Measurements from ENCODE around the gene TMEM72. TPM values are rescaled to one million over a fixed set of nuclear protein-coding genes. Genes with fewer than 3 reads are reported as not detected.

The TMEM72 gene
- total RNA-seq, 1 experiment from 2014 or later, result not detected

DNA sequence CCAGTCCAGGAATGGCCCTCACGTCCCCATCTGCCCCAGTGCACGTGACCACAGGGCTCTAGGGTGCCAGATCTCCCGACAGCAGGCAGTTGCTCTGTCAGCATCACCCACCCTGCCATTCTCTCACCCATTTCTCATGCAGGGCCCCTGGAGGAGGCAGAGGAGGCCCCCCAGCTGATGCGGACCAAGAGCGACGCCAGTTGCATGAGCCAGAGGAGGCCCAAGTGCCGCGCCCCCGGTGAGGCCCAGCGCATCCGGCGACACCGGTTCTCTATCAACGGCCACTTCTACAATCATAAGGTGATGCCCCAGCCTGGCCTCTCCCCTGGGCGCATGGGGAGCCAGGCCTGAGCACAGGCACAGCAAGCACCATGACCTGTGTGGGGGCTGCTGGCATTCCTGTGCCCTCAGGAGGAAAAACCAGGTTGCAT, 73.5 kb downstream of the TMEM72 start:
- Histone ChIP-seq H3K9ac (ENCODE audit: low read length) (no peak overlapping the region), H2AFZ (ENCODE audit: low read length) (no peak overlapping the region), H3K79me2 (ENCODE audit: low read length) (no peaks in the 10 kb centered on the region), H3K4me2 (ENCODE audit: low read length) (no peak overlapping the region), H3K4me1 (ENCODE audit: insufficient read depth, low read length) (peaks cover 35% of the 10 kb centered on the region), H3K27me3 (ENCODE audit: low read length) (no peaks in the 10 kb centered on the region), H3K27ac (ENCODE audit: low read length) (no peak overlapping the region), H3K9me3 (ENCODE audit: low read length) (no peaks in the 10 kb centered on the region), H3K4me3 (ENCODE audit: low read length) (no peak overlapping the region), H3K36me3 (ENCODE audit: low read depth, low read length) (no peaks in the 10 kb centered on the region), H4K20me1 (ENCODE audit: low read length) (no peaks in the 10 kb centered on the region), H3F3A (ENCODE audit: low read length, unreplicated experiment) (peaks cover 5% of the 10 kb centered on the region), H3K9me2 (replicated peaks; ENCODE audit: low read length) (no peaks in the 10 kb centered on the region)
- ATAC-seq (no peak), DNase-seq (no peak)
- BruUV-seq (replicated peaks), result no TSS peak
- ChIA-PET CTCF (no interaction called here), POLR2A (ENCODE audit: unreplicated experiment) (no interaction called here)
- intact Hi-C loops (cut with micrococcal nuclease), result no loop called here
- TF ChIP-seq EZH2phosphoT487 (IDR thresholded peaks at IDR 0.05; ENCODE audit: borderline replicate concordance, low read length), result no peak
- TF ChIP-seq EZH2 (IDR thresholded peaks at IDR 0.05; ENCODE audit: low read length, unreplicated experiment), result no peak
- TF ChIP-seq, protein P1, sequence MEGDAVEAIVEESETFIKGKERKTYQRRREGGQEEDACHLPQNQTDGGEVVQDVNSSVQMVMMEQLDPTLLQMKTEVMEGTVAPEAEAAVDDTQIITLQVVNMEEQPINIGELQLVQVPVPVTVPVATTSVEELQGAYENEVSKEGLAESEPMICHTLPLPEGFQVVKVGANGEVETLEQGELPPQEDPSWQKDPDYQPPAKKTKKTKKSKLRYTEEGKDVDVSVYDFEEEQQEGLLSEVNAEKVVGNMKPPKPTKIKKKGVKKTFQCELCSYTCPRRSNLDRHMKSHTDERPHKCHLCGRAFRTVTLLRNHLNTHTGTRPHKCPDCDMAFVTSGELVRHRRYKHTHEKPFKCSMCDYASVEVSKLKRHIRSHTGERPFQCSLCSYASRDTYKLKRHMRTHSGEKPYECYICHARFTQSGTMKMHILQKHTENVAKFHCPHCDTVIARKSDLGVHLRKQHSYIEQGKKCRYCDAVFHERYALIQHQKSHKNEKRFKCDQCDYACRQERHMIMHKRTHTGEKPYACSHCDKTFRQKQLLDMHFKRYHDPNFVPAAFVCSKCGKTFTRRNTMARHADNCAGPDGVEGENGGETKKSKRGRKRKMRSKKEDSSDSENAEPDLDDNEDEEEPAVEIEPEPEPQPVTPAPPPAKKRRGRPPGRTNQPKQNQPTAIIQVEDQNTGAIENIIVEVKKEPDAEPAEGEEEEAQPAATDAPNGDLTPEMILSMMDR (conservative IDR thresholded peaks at IDR 0.05; ENCODE audit: low read depth, low read length), result no peak

DNA sequence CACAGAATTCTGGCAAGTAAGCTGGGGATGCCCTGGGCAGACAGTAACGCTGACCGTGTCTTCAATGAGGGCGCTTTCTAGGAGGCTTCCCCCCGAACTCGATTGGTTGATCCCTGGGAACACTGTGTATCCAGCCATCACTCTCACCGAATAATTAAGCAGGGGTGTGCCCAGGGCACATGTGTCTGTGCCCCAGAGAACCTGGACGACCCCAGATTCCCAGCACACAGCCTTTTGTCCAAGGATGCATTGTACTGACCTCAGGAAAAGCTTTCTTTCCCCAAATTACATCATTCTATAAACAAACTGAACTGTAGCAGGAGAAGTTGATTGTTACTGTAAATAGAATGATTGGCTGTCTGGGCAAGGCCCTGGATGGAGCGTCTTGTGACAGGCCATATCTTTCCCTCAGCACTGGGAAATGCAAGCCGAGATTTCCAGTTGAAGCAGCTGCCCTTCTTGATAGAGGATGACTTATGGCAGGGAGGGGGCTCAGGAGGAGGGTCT, 74.1 kb downstream of the TMEM72 start:
- ATAC-seq, result no peak
- H3K27me3 ChIP-seq (ENCODE audit: low read length), result no peaks in the 10 kb centered on the region
- BruUV-seq (replicated peaks), result no TSS peak
- no peak overlapping the region for H3K4me2 ChIP-seq (ENCODE audit: low read length)
- no peaks in the 10 kb centered on the region for H3K9me3 ChIP-seq (ENCODE audit: low read length)
- CTCF ChIA-PET, result interaction anchor here (0.5 kb wide), 1 partner anchor 10 kb away, joined by 3 read pairs; no protein-coding TSS in a partner anchor
- TF ChIP-seq EZH2phosphoT487 (IDR thresholded peaks at IDR 0.05; ENCODE audit: borderline replicate concordance, low read length), result no peak
- TF ChIP-seq, protein P1 (conservative IDR thresholded peaks at IDR 0.05; ENCODE audit: low read depth, low read length), result no peak
- no peak for TF ChIP-seq EZH2 (IDR thresholded peaks at IDR 0.05; ENCODE audit: low read length, unreplicated experiment)
- peaks cover 30% of the 10 kb centered on the region for H3K4me1 ChIP-seq (ENCODE audit: insufficient read depth, low read length)
- H3K79me2 ChIP-seq (ENCODE audit: low read length), result no peaks in the 10 kb centered on the region
- DNase-seq, result no peak
- no peaks in the 10 kb centered on the region for H3K9me2 ChIP-seq (replicated peaks; ENCODE audit: low read length)
- H3K27ac ChIP-seq (ENCODE audit: low read length), result no peak overlapping the region
- no peak overlapping the region for H3K4me3 ChIP-seq (ENCODE audit: low read length)
- no peak overlapping the region for H3K9ac ChIP-seq (ENCODE audit: low read length)
- peaks cover 5% of the 10 kb centered on the region for H3F3A ChIP-seq (ENCODE audit: low read length, unreplicated experiment)
- intact Hi-C loops (cut with micrococcal nuclease), result no loop called here
- no peak overlapping the region for H2AFZ ChIP-seq (ENCODE audit: low read length)
- H4K20me1 ChIP-seq (ENCODE audit: low read length), result no peaks in the 10 kb centered on the region
- POLR2A ChIA-PET (ENCODE audit: unreplicated experiment), result no interaction called here
- H3K36me3 ChIP-seq (ENCODE audit: low read depth, low read length), result no peaks in the 10 kb centered on the region

DNA sequence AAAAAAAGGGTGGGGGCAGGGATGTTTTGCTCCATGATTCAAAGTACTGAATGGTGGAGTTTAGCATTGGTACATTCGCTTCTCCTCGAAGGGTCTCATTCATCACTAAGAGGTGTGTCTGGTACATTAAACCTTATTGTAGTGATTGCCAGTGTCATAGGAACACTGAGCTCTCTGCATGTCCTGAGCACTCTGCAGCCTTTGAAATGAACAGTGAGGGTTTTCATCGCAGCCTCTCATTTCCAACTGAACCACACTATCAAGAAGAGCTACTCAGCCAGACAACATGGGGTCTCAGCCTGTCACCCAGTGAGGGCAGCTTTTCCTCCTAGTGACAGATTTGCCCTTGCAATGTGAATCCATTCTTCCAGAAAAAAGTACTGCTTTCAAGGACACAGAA, 75.0 kb downstream of the TMEM72 start:
- no peak overlapping the region for H3K4me3 ChIP-seq (ENCODE audit: low read length)
- no peak overlapping the region for H3K9ac ChIP-seq (ENCODE audit: low read length)
- DNase-seq, result no peak
- no peak for ATAC-seq
- H4K20me1 ChIP-seq (ENCODE audit: low read length), result no peaks in the 10 kb centered on the region
- no peak overlapping the region for H3K4me2 ChIP-seq (ENCODE audit: low read length)
- H3K27me3 ChIP-seq (ENCODE audit: low read length), result no peaks in the 10 kb centered on the region
- H3K4me1 ChIP-seq (ENCODE audit: insufficient read depth, low read length), result peaks cover 20% of the 10 kb centered on the region
- H2AFZ ChIP-seq (ENCODE audit: low read length), result no peak overlapping the region
- intact Hi-C loops (cut with micrococcal nuclease), result no loop called here
- no peaks in the 10 kb centered on the region for H3K36me3 ChIP-seq (ENCODE audit: low read depth, low read length)
- ChIA-PET CTCF (no interaction called here), POLR2A (ENCODE audit: unreplicated experiment) (no interaction called here)
- H3F3A ChIP-seq (ENCODE audit: low read length, unreplicated experiment), result peaks cover 5% of the 10 kb centered on the region
- no peak for TF ChIP-seq EZH2 (IDR thresholded peaks at IDR 0.05; ENCODE audit: low read length, unreplicated experiment)
- TF ChIP-seq, protein P1 (conservative IDR thresholded peaks at IDR 0.05; ENCODE audit: low read depth, low read length), result no peak
- no peak for TF ChIP-seq EZH2phosphoT487 (IDR thresholded peaks at IDR 0.05; ENCODE audit: borderline replicate concordance, low read length)
- H3K79me2 ChIP-seq (ENCODE audit: low read length), result no peaks in the 10 kb centered on the region
- H3K27ac ChIP-seq (ENCODE audit: low read length), result no peak overlapping the region
- H3K9me2 ChIP-seq (replicated peaks; ENCODE audit: low read length), result no peaks in the 10 kb centered on the region
- no TSS peak for BruUV-seq (replicated peaks)
- no peaks in the 10 kb centered on the region for H3K9me3 ChIP-seq (ENCODE audit: low read length)

Data from PC-3 (cell line).